Suprapubic skin (tissue), 3 donors: ENCODE data around the gene GTF3C2.
A peak's percentile ranks its signal among the peaks of the same experiment; 100 is the strongest.

Experiments
- EP300 ChIP-seq: sonication (generic); formaldehyde crosslinking; IDR thresholded peaks from one replicate; pipeline ENCODE4 v1.6.1; 2017; ENCODE audit warnings: antibody characterized with exemption
- POLR2A ChIP-seq, 2 donors: fragments of 450-650 bp; IDR thresholded peaks; one replicate each; pipeline ENCODE4 v1.6.1; 2017; ENCODE audit warnings: antibody characterized with exemption in 2 of 2, mild to moderate bottlenecking in 2 of 2, moderate library complexity in 2 of 2
- TF ChIP-seq, protein P1 (sequence below), 2 donors: fragments of 200-600 bp in 1 of 2; fragments of 450-650 bp in 1 of 2; sonication (generic) in 1 of 2; IDR thresholded peaks; one replicate each; pipeline ENCODE4 v1.5.1; 2016 to 2019; ENCODE audit warnings: antibody characterized with exemption in 2 of 2, mild to moderate bottlenecking in 1 of 2, moderate library complexity in 1 of 2

GRCh38 chr2:27320958-27321543 lies 35.5 kb downstream of the GTF3C2 start:
- TF ChIP-seq, protein P1, sequence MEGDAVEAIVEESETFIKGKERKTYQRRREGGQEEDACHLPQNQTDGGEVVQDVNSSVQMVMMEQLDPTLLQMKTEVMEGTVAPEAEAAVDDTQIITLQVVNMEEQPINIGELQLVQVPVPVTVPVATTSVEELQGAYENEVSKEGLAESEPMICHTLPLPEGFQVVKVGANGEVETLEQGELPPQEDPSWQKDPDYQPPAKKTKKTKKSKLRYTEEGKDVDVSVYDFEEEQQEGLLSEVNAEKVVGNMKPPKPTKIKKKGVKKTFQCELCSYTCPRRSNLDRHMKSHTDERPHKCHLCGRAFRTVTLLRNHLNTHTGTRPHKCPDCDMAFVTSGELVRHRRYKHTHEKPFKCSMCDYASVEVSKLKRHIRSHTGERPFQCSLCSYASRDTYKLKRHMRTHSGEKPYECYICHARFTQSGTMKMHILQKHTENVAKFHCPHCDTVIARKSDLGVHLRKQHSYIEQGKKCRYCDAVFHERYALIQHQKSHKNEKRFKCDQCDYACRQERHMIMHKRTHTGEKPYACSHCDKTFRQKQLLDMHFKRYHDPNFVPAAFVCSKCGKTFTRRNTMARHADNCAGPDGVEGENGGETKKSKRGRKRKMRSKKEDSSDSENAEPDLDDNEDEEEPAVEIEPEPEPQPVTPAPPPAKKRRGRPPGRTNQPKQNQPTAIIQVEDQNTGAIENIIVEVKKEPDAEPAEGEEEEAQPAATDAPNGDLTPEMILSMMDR (IDR thresholded peaks at IDR 0.05) = peak; percentile 12
- TF ChIP-seq POLR2A (IDR thresholded peaks at IDR 0.05) = no peak
- no peak for TF ChIP-seq EP300
